ENCODE measurements around the gene POLD3. TPM values are rescaled to one million over a fixed set of nuclear protein-coding genes. Genes with fewer than 3 reads are reported as not detected.

POLD3 gene
- total RNA-seq, 2 donors from 2014 or later: 38.5 to 52.2 TPM

- no peak for DNase-seq
- Histone ChIP-seq H3K9me3 (ENCODE audit: control insufficient read depth, low read length) (no peaks in the 10 kb centered on the region), H3K4me3 (ENCODE audit: low read length) (no peak overlapping the region), H3K27me3 (ENCODE audit: control insufficient read depth, insufficient read depth, low read length, poor library complexity, severe bottlenecking) (no peaks in the 10 kb centered on the region), H3K27ac (ENCODE audit: low read depth, low read length) (no peak overlapping the region), H3K9ac (ENCODE audit: extremely low read depth, low read length, poor library complexity, severe bottlenecking) (no peak overlapping the region), H3K36me3 (ENCODE audit: control insufficient read depth, insufficient read depth, low read length) (peaks cover 81% of the 10 kb centered on the region), H3K4me1 (ENCODE audit: control insufficient read depth, insufficient read depth, low read length) (no peaks in the 10 kb centered on the region)
- Mint-ChIP-seq H3K4me3 (no peak overlapping the region), H3K27me3 (ENCODE audit: insufficient read depth) (no peaks in the 10 kb centered on the region), H3K27ac (no peak overlapping the region), H3K9me3 (no peaks in the 10 kb centered on the region), H3K4me1 (no peaks in the 10 kb centered on the region), H3K36me3 (ENCODE audit: low read depth) (peaks cover 47% of the 10 kb centered on the region)
- TF ChIP-seq, protein P1, sequence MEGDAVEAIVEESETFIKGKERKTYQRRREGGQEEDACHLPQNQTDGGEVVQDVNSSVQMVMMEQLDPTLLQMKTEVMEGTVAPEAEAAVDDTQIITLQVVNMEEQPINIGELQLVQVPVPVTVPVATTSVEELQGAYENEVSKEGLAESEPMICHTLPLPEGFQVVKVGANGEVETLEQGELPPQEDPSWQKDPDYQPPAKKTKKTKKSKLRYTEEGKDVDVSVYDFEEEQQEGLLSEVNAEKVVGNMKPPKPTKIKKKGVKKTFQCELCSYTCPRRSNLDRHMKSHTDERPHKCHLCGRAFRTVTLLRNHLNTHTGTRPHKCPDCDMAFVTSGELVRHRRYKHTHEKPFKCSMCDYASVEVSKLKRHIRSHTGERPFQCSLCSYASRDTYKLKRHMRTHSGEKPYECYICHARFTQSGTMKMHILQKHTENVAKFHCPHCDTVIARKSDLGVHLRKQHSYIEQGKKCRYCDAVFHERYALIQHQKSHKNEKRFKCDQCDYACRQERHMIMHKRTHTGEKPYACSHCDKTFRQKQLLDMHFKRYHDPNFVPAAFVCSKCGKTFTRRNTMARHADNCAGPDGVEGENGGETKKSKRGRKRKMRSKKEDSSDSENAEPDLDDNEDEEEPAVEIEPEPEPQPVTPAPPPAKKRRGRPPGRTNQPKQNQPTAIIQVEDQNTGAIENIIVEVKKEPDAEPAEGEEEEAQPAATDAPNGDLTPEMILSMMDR (conservative IDR thresholded peaks at IDR 0.05): no peak
- WGBS, 2 experiments (ENCODE audit: insufficient coverage in 1 of 2, insufficient read length in 1 of 2): 93 to 100% methylated on average over 1 of the region's 1 CpG
These were observed 22.9 kb downstream of the POLD3 start for GRCh38 chr11:74615311-74615710.

DNA sequence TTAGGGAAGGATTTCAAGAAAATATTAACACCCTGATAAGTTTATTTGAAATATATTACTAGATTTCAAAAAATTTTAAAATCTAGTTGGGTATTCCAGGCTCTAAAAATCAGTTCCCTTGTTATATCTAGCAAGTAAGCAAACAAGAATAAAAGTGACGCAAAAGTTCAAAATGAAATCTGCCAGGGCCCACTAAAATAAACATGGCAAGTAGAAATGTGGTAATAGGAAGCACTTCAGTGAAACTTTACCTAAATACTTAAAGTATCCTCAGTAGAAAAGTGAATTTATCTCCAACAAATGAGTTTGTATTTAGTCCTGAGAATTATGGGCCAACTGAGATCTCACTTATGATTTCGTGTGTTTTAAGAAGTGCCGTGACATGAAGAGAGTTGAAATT, 23.6 kb downstream of the POLD3 start:
- no peak overlapping the region for H3K27ac ChIP-seq (ENCODE audit: low read depth, low read length)
- H3K9me3 ChIP-seq (ENCODE audit: control insufficient read depth, low read length): no peaks in the 10 kb centered on the region
- DNase-seq: no peak
- Mint-ChIP-seq H3K4me1 (no peaks in the 10 kb centered on the region), H3K9me3 (no peaks in the 10 kb centered on the region), H3K27me3 (ENCODE audit: insufficient read depth) (no peaks in the 10 kb centered on the region), H3K27ac (no peak overlapping the region), H3K4me3 (no peak overlapping the region), H3K36me3 (ENCODE audit: low read depth) (peaks cover 50% of the 10 kb centered on the region)
- no peak overlapping the region for H3K9ac ChIP-seq (ENCODE audit: extremely low read depth, low read length, poor library complexity, severe bottlenecking)
- no peaks in the 10 kb centered on the region for H3K27me3 ChIP-seq (ENCODE audit: control insufficient read depth, insufficient read depth, low read length, poor library complexity, severe bottlenecking)
- TF ChIP-seq, protein P1 (conservative IDR thresholded peaks at IDR 0.05): no peak
- H3K4me3 ChIP-seq (ENCODE audit: low read length): no peak overlapping the region
- WGBS, 2 experiments (ENCODE audit: insufficient coverage in 1 of 2, insufficient read length in 1 of 2): 92 to 93% methylated on average over 2 to 3 of the region's 3 CpGs
- peaks cover 82% of the 10 kb centered on the region for H3K36me3 ChIP-seq (ENCODE audit: control insufficient read depth, insufficient read depth, low read length)
- H3K4me1 ChIP-seq (ENCODE audit: control insufficient read depth, insufficient read depth, low read length): no peaks in the 10 kb centered on the region

DNA sequence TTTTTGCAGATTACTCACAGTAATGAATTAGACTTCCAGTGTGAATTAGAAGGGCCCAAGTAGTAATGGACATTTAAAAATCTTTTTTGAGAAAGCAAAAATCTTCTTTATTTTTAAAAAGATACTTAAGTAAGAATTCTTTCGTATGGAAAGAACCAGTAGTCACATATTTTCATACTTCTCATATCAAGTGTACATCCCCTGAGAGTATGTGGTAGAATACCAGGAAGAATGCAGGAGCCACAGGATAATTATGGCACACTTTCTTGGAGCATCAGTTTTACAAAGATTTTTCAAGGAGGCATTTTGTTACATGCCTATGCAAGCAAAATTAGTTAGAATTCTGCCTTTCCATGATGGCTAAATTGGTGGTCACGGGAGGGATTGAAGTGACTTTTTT, 28.1 kb downstream of the POLD3 start:
- WGBS, 2 experiments (ENCODE audit: insufficient coverage in 1 of 2, insufficient read length in 1 of 2): 90 to 100% methylated on average over 1 to 2 of the region's 2 CpGs
- no peak overlapping the region for H3K27ac Mint-ChIP-seq
- no peak overlapping the region for H3K27ac ChIP-seq (ENCODE audit: low read depth, low read length)

More for the DNA sequence above, 28.1 kb downstream of the POLD3 start:
- Histone ChIP-seq H3K4me3 (ENCODE audit: low read length) (no peak overlapping the region), H3K4me1 (ENCODE audit: control insufficient read depth, insufficient read depth, low read length) (peaks cover 3% of the 10 kb centered on the region), H3K9me3 (ENCODE audit: control insufficient read depth, low read length) (no peaks in the 10 kb centered on the region), H3K9ac (ENCODE audit: extremely low read depth, low read length, poor library complexity, severe bottlenecking) (no peak overlapping the region), H3K36me3 (ENCODE audit: control insufficient read depth, insufficient read depth, low read length) (peaks cover 48% of the 10 kb centered on the region), H3K27me3 (ENCODE audit: control insufficient read depth, insufficient read depth, low read length, poor library complexity, severe bottlenecking) (no peaks in the 10 kb centered on the region)
- Mint-ChIP-seq H3K9me3 (peaks cover 2% of the 10 kb centered on the region), H3K4me1 (peaks cover 9% of the 10 kb centered on the region), H3K27me3 (ENCODE audit: insufficient read depth) (no peaks in the 10 kb centered on the region), H3K4me3 (no peak overlapping the region), H3K36me3 (ENCODE audit: low read depth) (peaks cover 52% of the 10 kb centered on the region)
- DNase-seq: no peak
- TF ChIP-seq, protein P1 (conservative IDR thresholded peaks at IDR 0.05): no peak

Measured in endodermal cell (in vitro differentiated cells).